Parathyroid adenoma (tissue), 2 donors: Measurements from ENCODE around the gene SLC37A4.

ENCODE experiments used
- H2AFZ ChIP-seq: fragments of 300-600 bp; sonication (generic); one replicate; pipeline ENCODE4 v1.7.0; 2017; ENCODE audit warnings: antibody characterized with exemption, mild to moderate bottlenecking
- H3K27ac ChIP-seq: fragments of 300-600 bp; sonication (generic); one replicate; pipeline ENCODE4 v1.7.0; 2017
- H3K27me3 ChIP-seq: fragments of 300-600 bp; sonication (generic); one replicate; pipeline ENCODE4 v1.7.0; 2017; ENCODE audit warnings: low read length; ENCODE audit not compliant: control insufficient read depth, insufficient read depth
- H3K36me3 ChIP-seq: fragments of 300-600 bp; sonication (generic); one replicate; pipeline ENCODE4 v1.7.0; 2017; ENCODE audit warnings: low read length; ENCODE audit not compliant: control insufficient read depth, insufficient read depth
- H3K4me1 ChIP-seq: fragments of 300-600 bp; sonication (generic); one replicate; pipeline ENCODE4 v1.7.0; 2017; ENCODE audit warnings: control low read depth
- H3K4me2 ChIP-seq: fragments of 300-600 bp; sonication (generic); one replicate; pipeline ENCODE4 v1.7.0; 2017; ENCODE audit warnings: low read length
- H3K4me3 ChIP-seq: fragments of 300-600 bp; sonication (generic); one replicate; pipeline ENCODE4 v1.7.0; 2017; ENCODE audit warnings: low read depth, low read length
- H3K79me2 ChIP-seq: fragments of 300-600 bp; sonication (generic); one replicate; pipeline ENCODE4 v1.7.0; 2017; ENCODE audit warnings: control low read depth
- H3K9ac ChIP-seq: fragments of 300-600 bp; sonication (generic); one replicate; pipeline ENCODE4 v1.7.0; 2017; ENCODE audit warnings: mild to moderate bottlenecking
- H3K9me3 ChIP-seq: fragments of 300-600 bp; sonication (generic); one replicate; pipeline ENCODE4 v1.7.0; 2017; ENCODE audit warnings: low read length; ENCODE audit not compliant: control insufficient read depth
- CTCF ChIP-seq: fragments of 300-600 bp; sonication (generic); IDR thresholded peaks from one replicate; pipeline ENCODE4 v1.7.0; 2017; ENCODE audit warnings: antibody characterized with exemption, mild to moderate bottlenecking
- donor health status: primary hyperparathyroidism.

The SLC37A4 gene

GRCh38 chr11:118980191-118980881 lies 50.3 kb downstream of the SLC37A4 start:
- H3K4me1 ChIP-seq, result no peaks in the 10 kb centered on the region
- TF ChIP-seq CTCF, result no peak
- no peaks in the 10 kb centered on the region for H3K9me3 ChIP-seq
- H3K36me3 ChIP-seq, result no peaks in the 10 kb centered on the region
- no peaks in the 10 kb centered on the region for H3K27me3 ChIP-seq
- H3K27ac ChIP-seq, result no peak overlapping the region
- H3K4me3 ChIP-seq, result no peak overlapping the region
- no peaks in the 10 kb centered on the region for H3K79me2 ChIP-seq
- H3K4me2 ChIP-seq, result no peak overlapping the region
- H3K9ac ChIP-seq, result no peak overlapping the region
- H2AFZ ChIP-seq, result peak overlapping the region; percentile 34

GRCh38 chr11:118979434-118979833 lies 51.2 kb downstream of the SLC37A4 start:
- H3K4me1 ChIP-seq, result no peaks in the 10 kb centered on the region
- no peak overlapping the region for H3K27ac ChIP-seq
- no peaks in the 10 kb centered on the region for H3K79me2 ChIP-seq
- H3K9me3 ChIP-seq, result no peaks in the 10 kb centered on the region
- H2AFZ ChIP-seq, result no peak overlapping the region
- no peak overlapping the region for H3K4me2 ChIP-seq
- H3K9ac ChIP-seq, result no peak overlapping the region
- H3K36me3 ChIP-seq, result no peaks in the 10 kb centered on the region
- no peaks in the 10 kb centered on the region for H3K27me3 ChIP-seq
- no peak overlapping the region for H3K4me3 ChIP-seq
- no peak for TF ChIP-seq CTCF

- no peaks in the 10 kb centered on the region for H3K79me2 ChIP-seq
- no peak overlapping the region for H3K27ac ChIP-seq
- H3K4me1 ChIP-seq, result no peaks in the 10 kb centered on the region
- H2AFZ ChIP-seq, result no peak overlapping the region
- no peak overlapping the region for H3K4me3 ChIP-seq
- no peak for TF ChIP-seq CTCF
- no peak overlapping the region for H3K4me2 ChIP-seq
- no peaks in the 10 kb centered on the region for H3K36me3 ChIP-seq
- no peaks in the 10 kb centered on the region for H3K27me3 ChIP-seq
- H3K9ac ChIP-seq, result no peak overlapping the region
- H3K9me3 ChIP-seq, result no peaks in the 10 kb centered on the region
Measured at GRCh38 chr11:118975771-118976709, 54.6 kb downstream of the SLC37A4 start.
